Measurements from ENCODE around the gene GAB2.
A peak's percentile ranks its signal among the peaks of the same experiment; 100 is the strongest.

Gene GAB2

GRCh38 chr11:78259777-78260487, 157.7 kb downstream of the GAB2 start:
- H3K27ac ChIP-seq (ENCODE audit: insufficient read depth in 1 of 2, low read depth in 1 of 2, low read length in 2 of 2, poor library complexity in 1 of 2, severe bottlenecking in 2 of 2) = no peak overlapping the region
- peaks cover 0 to 12% (median 9%) of the 10 kb centered on the region in 4 experiments for H3K4me1 ChIP-seq (ENCODE audit: control extremely low read depth in 1 of 4, control insufficient read depth in 4 of 4, insufficient read depth in 4 of 4, low read length in 3 of 4)
- CTCF ChIA-PET = interaction anchor here (1.8 kb wide), 1 partner anchor 11 kb away, joined by 7 read pairs; no protein-coding TSS in a partner anchor
- H3K27me3 ChIP-seq (replicated peaks in 2 of 5; ENCODE audit: control insufficient read depth in 4 of 5, insufficient read depth in 5 of 5, low read length in 4 of 5) = no peaks in the 10 kb centered on the region
- WGBS (ENCODE audit: insufficient coverage) = 92% methylated on average over 3 of the region's 8 CpGs
- H3K4me3 ChIP-seq (ENCODE audit: control insufficient read depth in 1 of 7, extremely low read depth in 1 of 7, insufficient read depth in 4 of 7, low read depth in 2 of 7, low read length in 6 of 7) = no peak overlapping the region
- POLR2A ChIA-PET = no interaction called here
- H3K36me3 ChIP-seq (ENCODE audit: control insufficient read depth in 4 of 4, insufficient read depth in 4 of 4, low read length in 3 of 4) = peaks cover 0 to 2% (median 0%) of the 10 kb centered on the region in 4 experiments
- H3K9me3 ChIP-seq (ENCODE audit: control extremely low read depth in 1 of 5, control insufficient read depth in 4 of 5, insufficient read depth in 2 of 5, low read depth in 1 of 5, low read length in 4 of 5) = no peaks in the 10 kb centered on the region
- DNase-seq = no peak

GRCh38 chr11:78257654-78258053, 160.0 kb downstream of the GAB2 start:
- Histone ChIP-seq H3K27me3 (replicated peaks in 2 of 5; ENCODE audit: control insufficient read depth in 4 of 5, insufficient read depth in 5 of 5, low read length in 4 of 5) (no peaks in the 10 kb centered on the region), H3K27ac (ENCODE audit: insufficient read depth in 1 of 2, low read depth in 1 of 2, low read length in 2 of 2, poor library complexity in 1 of 2, severe bottlenecking in 2 of 2) (no peak overlapping the region), H3K36me3 (ENCODE audit: control insufficient read depth in 4 of 4, insufficient read depth in 4 of 4, low read length in 3 of 4) (peaks cover 0 to 3% (median 0%) of the 10 kb centered on the region in 4 experiments), H3K4me1 (ENCODE audit: control extremely low read depth in 1 of 4, control insufficient read depth in 4 of 4, insufficient read depth in 4 of 4, low read length in 3 of 4) (peaks cover 0 to 12% (median 9%) of the 10 kb centered on the region in 4 experiments), H3K4me3 (ENCODE audit: control insufficient read depth in 1 of 7, extremely low read depth in 1 of 7, insufficient read depth in 4 of 7, low read depth in 2 of 7, low read length in 6 of 7) (no peak overlapping the region), H3K9me3 (ENCODE audit: control extremely low read depth in 1 of 5, control insufficient read depth in 4 of 5, insufficient read depth in 2 of 5, low read depth in 1 of 5, low read length in 4 of 5) (no peaks in the 10 kb centered on the region)
- POLR2A ChIA-PET = no interaction called here
- no peak for DNase-seq
- CTCF ChIA-PET = interaction anchor here (0.7 to 1.1 kb wide), 3 partner anchors 13 to 29 kb away, joined by 3 to 4 read pairs (median 3); no protein-coding TSS in a partner anchor
- no CpG with 5 or more reads among the region's 3 CpGs for WGBS (ENCODE audit: insufficient coverage)

- CTCF ChIA-PET = interaction anchor here (0.6 to 1.1 kb wide), 5 partner anchors 14 to 171 kb away, joined by 3 to 4 read pairs (median 3); no protein-coding TSS in a partner anchor
- peak overlapping the region in 1 of 2 experiments; percentile 17 for H3K27ac ChIP-seq (ENCODE audit: insufficient read depth in 1 of 2, low read depth in 1 of 2, low read length in 2 of 2, poor library complexity in 1 of 2, severe bottlenecking in 2 of 2)
- no peak overlapping the region for H3K4me3 ChIP-seq (ENCODE audit: control insufficient read depth in 1 of 7, extremely low read depth in 1 of 7, insufficient read depth in 4 of 7, low read depth in 2 of 7, low read length in 6 of 7)
- DNase-seq = peak in 2 of 3 donors; percentile 17 to 26
- peaks cover 0 to 12% (median 9%) of the 10 kb centered on the region in 4 experiments for H3K4me1 ChIP-seq (ENCODE audit: control extremely low read depth in 1 of 4, control insufficient read depth in 4 of 4, insufficient read depth in 4 of 4, low read length in 3 of 4)
- no peaks in the 10 kb centered on the region for H3K27me3 ChIP-seq (replicated peaks in 2 of 5; ENCODE audit: control insufficient read depth in 4 of 5, insufficient read depth in 5 of 5, low read length in 4 of 5)
- POLR2A ChIA-PET = no interaction called here
- no peaks in the 10 kb centered on the region for H3K9me3 ChIP-seq (ENCODE audit: control extremely low read depth in 1 of 5, control insufficient read depth in 4 of 5, insufficient read depth in 2 of 5, low read depth in 1 of 5, low read length in 4 of 5)
- WGBS (ENCODE audit: insufficient coverage) = 0% methylated on average over 2 of the region's 3 CpGs
- peaks cover 0 to 3% (median 0%) of the 10 kb centered on the region in 4 experiments for H3K36me3 ChIP-seq (ENCODE audit: control insufficient read depth in 4 of 4, insufficient read depth in 4 of 4, low read length in 3 of 4)
Measured at GRCh38 chr11:78256962-78257361, 160.7 kb downstream of the GAB2 start.

- Histone ChIP-seq H3K36me3 (ENCODE audit: control insufficient read depth in 4 of 4, insufficient read depth in 4 of 4, low read length in 3 of 4) (peaks cover 0 to 3% (median 0%) of the 10 kb centered on the region in 4 experiments), H3K4me3 (ENCODE audit: control insufficient read depth in 1 of 7, extremely low read depth in 1 of 7, insufficient read depth in 4 of 7, low read depth in 2 of 7, low read length in 6 of 7) (no peak overlapping the region), H3K27ac (ENCODE audit: insufficient read depth in 1 of 2, low read depth in 1 of 2, low read length in 2 of 2, poor library complexity in 1 of 2, severe bottlenecking in 2 of 2) (no peak overlapping the region), H3K27me3 (replicated peaks in 2 of 5; ENCODE audit: control insufficient read depth in 4 of 5, insufficient read depth in 5 of 5, low read length in 4 of 5) (no peaks in the 10 kb centered on the region), H3K9me3 (ENCODE audit: control extremely low read depth in 1 of 5, control insufficient read depth in 4 of 5, insufficient read depth in 2 of 5, low read depth in 1 of 5, low read length in 4 of 5) (no peaks in the 10 kb centered on the region), H3K4me1 (ENCODE audit: control extremely low read depth in 1 of 4, control insufficient read depth in 4 of 4, insufficient read depth in 4 of 4, low read length in 3 of 4) (peaks cover 0 to 12% (median 9%) of the 10 kb centered on the region in 4 experiments)
- no CpG with 5 or more reads among the region's 2 CpGs for WGBS (ENCODE audit: insufficient coverage)
- ChIA-PET POLR2A (no interaction called here), CTCF (interaction anchor here (0.6 to 0.9 kb wide), 2 partner anchors 15 to 182 kb away, joined by 3 read pairs; no protein-coding TSS in a partner anchor)
- no peak for DNase-seq
Measured at GRCh38 chr11:78255919-78256318, 161.7 kb downstream of the GAB2 start.

- ChIA-PET POLR2A (no interaction called here), CTCF (interaction anchor here (1.2 kb wide), 1 partner anchor 15 kb away, joined by 3 read pairs; no protein-coding TSS in a partner anchor)
- peaks cover 0 to 12% (median 9%) of the 10 kb centered on the region in 4 experiments for H3K4me1 ChIP-seq (ENCODE audit: control extremely low read depth in 1 of 4, control insufficient read depth in 4 of 4, insufficient read depth in 4 of 4, low read length in 3 of 4)
- H3K27ac ChIP-seq (ENCODE audit: insufficient read depth in 1 of 2, low read depth in 1 of 2, low read length in 2 of 2, poor library complexity in 1 of 2, severe bottlenecking in 2 of 2) = no peak overlapping the region
- 100% methylated on average over 4 of the region's 4 CpGs for WGBS (ENCODE audit: insufficient coverage)
- H3K27me3 ChIP-seq (replicated peaks in 2 of 5; ENCODE audit: control insufficient read depth in 4 of 5, insufficient read depth in 5 of 5, low read length in 4 of 5) = no peaks in the 10 kb centered on the region
- no peak for DNase-seq
- H3K36me3 ChIP-seq (ENCODE audit: control insufficient read depth in 4 of 4, insufficient read depth in 4 of 4, low read length in 3 of 4) = peaks cover 3 to 14% (median 11%) of the 10 kb centered on the region in 4 experiments
- H3K4me3 ChIP-seq (ENCODE audit: control insufficient read depth in 1 of 7, extremely low read depth in 1 of 7, insufficient read depth in 4 of 7, low read depth in 2 of 7, low read length in 6 of 7) = no peak overlapping the region
- H3K9me3 ChIP-seq (ENCODE audit: control extremely low read depth in 1 of 5, control insufficient read depth in 4 of 5, insufficient read depth in 2 of 5, low read depth in 1 of 5, low read length in 4 of 5) = no peaks in the 10 kb centered on the region
Measured at GRCh38 chr11:78254268-78254667, 163.4 kb downstream of the GAB2 start.

- peaks cover 0 to 12% (median 9%) of the 10 kb centered on the region in 4 experiments for H3K4me1 ChIP-seq (ENCODE audit: control extremely low read depth in 1 of 4, control insufficient read depth in 4 of 4, insufficient read depth in 4 of 4, low read length in 3 of 4)
Measured at GRCh38 chr11:78253797-78254196, 163.8 kb downstream of the GAB2 start.

More at GRCh38 chr11:78253797-78254196, 163.8 kb downstream of the GAB2 start:
- 94% methylated on average over 2 of the region's 4 CpGs for WGBS (ENCODE audit: insufficient coverage)
- ChIA-PET CTCF (no interaction called here), POLR2A (no interaction called here)
- H3K27ac ChIP-seq (ENCODE audit: insufficient read depth in 1 of 2, low read depth in 1 of 2, low read length in 2 of 2, poor library complexity in 1 of 2, severe bottlenecking in 2 of 2) = no peak overlapping the region
- H3K27me3 ChIP-seq (replicated peaks in 2 of 5; ENCODE audit: control insufficient read depth in 4 of 5, insufficient read depth in 5 of 5, low read length in 4 of 5) = no peaks in the 10 kb centered on the region
- no peaks in the 10 kb centered on the region for H3K9me3 ChIP-seq (ENCODE audit: control extremely low read depth in 1 of 5, control insufficient read depth in 4 of 5, insufficient read depth in 2 of 5, low read depth in 1 of 5, low read length in 4 of 5)
- H3K4me3 ChIP-seq (ENCODE audit: control insufficient read depth in 1 of 7, extremely low read depth in 1 of 7, insufficient read depth in 4 of 7, low read depth in 2 of 7, low read length in 6 of 7) = no peak overlapping the region
- no peak for DNase-seq
- peaks cover 5 to 19% (median 13%) of the 10 kb centered on the region in 4 experiments for H3K36me3 ChIP-seq (ENCODE audit: control insufficient read depth in 4 of 4, insufficient read depth in 4 of 4, low read length in 3 of 4)
